Heart left ventricle (tissue), 16 donors: ENCODE data around the gene JAG1. TPM values are rescaled to one million over a fixed set of nuclear protein-coding genes. Genes with fewer than 3 reads are reported as not detected.

ENCODE experiments used
- ATAC-seq, 4 donors: fragments of 200-7000 bp; cut with Tn5 transposase; one replicate each; pipeline ENCODE4 v1.9.1; 2020 to 2022; ENCODE audit warnings: moderate library complexity in 4 of 4, mild to moderate bottlenecking in 3 of 4, moderate number of reproducible peaks in 1 of 4
- DNase-seq, 5 donors: peaks; one replicate each; pipeline ENCODE4 v3.0.0-alpha.2; 2020
- H3K27ac ChIP-seq, 12 donors: fragments of 200-600 bp; sonication (generic) in 4 of 12; one replicate each; pipeline versions ENCODE4 v1.5.0 to v1.8.0; 2016 to 2022; ENCODE audit warnings: mild to moderate bottlenecking in 2 of 12
- H3K27me3 ChIP-seq, 9 donors: fragments of 200-600 bp; sonication (generic) in 2 of 9; one replicate each; pipeline versions ENCODE4 v1.5.1 to v1.8.0; 2016 to 2022; ENCODE audit warnings: mild to moderate bottlenecking in 3 of 9
- H3K36me3 ChIP-seq, 9 donors: fragments of 200-600 bp; sonication (generic) in 2 of 9; one replicate each; pipeline versions ENCODE4 v1.5.0 to v1.8.0; 2018 to 2022; ENCODE audit warnings: mild to moderate bottlenecking in 2 of 9
- H3K4me1 ChIP-seq, 12 donors: fragments of 200-600 bp; sonication (generic) in 4 of 12; one replicate each; pipeline versions ENCODE4 v1.5.0 to v1.8.0; 2016 to 2022; ENCODE audit warnings: mild to moderate bottlenecking in 3 of 12
- H3K4me3 ChIP-seq, 12 donors: fragments of 200-600 bp; sonication (generic) in 4 of 12; one replicate each; pipeline versions ENCODE4 v1.5.0 to v1.8.0; 2017 to 2022; ENCODE audit warnings: mild to moderate bottlenecking in 9 of 12, moderate library complexity in 4 of 12
- H3K9me3 ChIP-seq, 12 donors: fragments of 200-600 bp; sonication (generic) in 4 of 12; one replicate each; pipeline versions ENCODE4 v1.5.0 to v1.8.0; 2016 to 2022; ENCODE audit warnings: mild to moderate bottlenecking in 1 of 12
- CTCF ChIP-seq, 12 donors: fragments of 200-600 bp; sonication (generic) in 4 of 12; IDR thresholded peaks; one replicate each; pipeline versions ENCODE4 v1.5.0 to v1.8.0; 2018 to 2022; ENCODE audit warnings: antibody characterized with exemption in 12 of 12, mild to moderate bottlenecking in 5 of 12
- POLR2A ChIP-seq, 2 donors: fragments of 450-650 bp; IDR thresholded peaks; one replicate each; pipeline ENCODE4 v1.6.1; 2017; ENCODE audit warnings: antibody characterized with exemption in 2 of 2, mild to moderate bottlenecking in 2 of 2, moderate library complexity in 2 of 2
- WGBS, 4 donors: extraction: QIAGEN DNeasy Blood & Tissue Kit in 2 of 4; methylation state at CpG; one replicate each; pipeline versions ENCODE4 v1.1.5 to v1.1.7; 2013 to 2018; 5-methylcytosine and 5-hydroxymethylcytosine counted together
- intact Hi-C, 10 donors: fragments of 100-400 bp; cut with DNase I; formaldehyde crosslinking; loops; one replicate each; pipeline versions ENCODE4 v1.11.1 to v1.14.2; 2022
- polyA plus RNA-seq, 2 donors: library from polyadenylated mRNA; stranded (reverse); fragments of 200-250 nt; gene quantifications; one replicate each; pipeline ENCODE4 v1.2.3, GENCODE V29; 2013
- total RNA-seq, 9 donors: library from RNA; depleted of rRNA in 2 of 9; stranded (reverse); fragments of >200 nt in 2 of 9; fragmentation: NEBNext Ultra II Directional in 3 of 9; extraction: Animal tissue kit (Norgen Biotek cat#: 25700) in 3 of 9; gene quantifications; one replicate each; pipeline versions ENCODE4 v1.1.0 to v1.2.4, GENCODE V29; 2016 to 2023
- donor health status: ischemic (EF 13 %, LVEDD 7.1; RV severe dilation, severe dysfunction).
- donor health status: healthy with polysubstance abuse.
- donor health status: DM: no; HTN: yes; CAD: no.
- donor health status: DM: no; HTN: no; CAD: no.
- donor health status: ischemic (EF 25% LVEDD 6.9; RV normal size, moderate dysfunction).
- donor health status: ischemic (EF 25% LVEDD 5.7; RV mildly dilated, moderate dysfunction).
- donor health status: healthy.
- donor health status: DM: yes; HTN: yes; CAD: no.
- donor health status: ischemic (EF 35%, LVEDD 5.7; RV mildly dilated, moderate dysfunction).
- donor health status: nonischemic (EF 11% LVEDD 7.7; RV severe dilation, severe dysfunction).
- donor health status: DM: yes; HTN: yes; CAD: no.
- donor health status: PGD.
- donor health status: ischemic (EF 29% LVEDD 5.4; RV normal size, mild dysfunction).
- donor health status: nonischemic (EF 23%, LVEDD 6.1; RV moderate dilation, normal function).

The JAG1 gene
- total and polyA plus RNA-seq, 11 donors: 12.5 to 42.6 (median 24.9) TPM

GRCh38 chr20:10667560-10668167 is 6.1 kb downstream of the JAG1 start:
- H3K4me1 ChIP-seq: peaks cover 10 to 75% (median 61%) of the 10 kb centered on the region in 12 donors
- TF ChIP-seq POLR2A (IDR thresholded peaks at IDR 0.05): no peak
- whole genome bisulfite sequencing, 4 donors: 61 to 88% (median 82%) methylated on average over 6 of the region's 6 CpGs
- intact Hi-C loops: loop anchor here in 4 of 10 donors (10.0 kb wide), 3 partner anchors 193 to 877 kb away; no protein-coding TSS in a partner anchor
- H3K4me3 ChIP-seq: peak overlapping the region in 9 of 12 donors; percentile 19 to 98 (median 88)
- H3K9me3 ChIP-seq: no peaks in the 10 kb centered on the region
- DNase-seq (no peak), ATAC-seq (no peak)
- H3K36me3 ChIP-seq: peaks cover 0 to 69% (median 39%) of the 10 kb centered on the region in 9 donors
- peak overlapping the region in 11 of 12 donors; percentile 20 to 78 (median 55) for H3K27ac ChIP-seq
- H3K27me3 ChIP-seq: no peaks in the 10 kb centered on the region

DNA sequence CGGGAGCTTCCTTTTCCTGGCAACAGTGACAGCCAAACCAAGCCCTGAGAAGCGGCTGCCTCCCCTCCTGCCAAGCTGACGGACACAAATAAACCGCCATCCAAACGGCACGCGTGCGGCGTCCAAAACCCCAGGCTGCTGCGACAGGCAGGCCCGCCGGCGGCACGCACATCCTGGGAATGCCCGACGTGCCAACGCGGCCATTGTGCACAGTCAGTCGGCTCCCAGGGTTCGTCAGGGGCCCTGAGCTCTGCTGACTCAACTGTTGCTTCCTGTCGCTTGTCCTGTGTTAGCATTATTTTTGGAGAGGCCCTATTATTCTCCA is 6.8 kb downstream of the JAG1 start:
- WGBS, 4 donors: 44 to 66% (median 60%) methylated on average over 8 to 21 of the region's 21 CpGs
- Histone ChIP-seq H3K27me3 (no peaks in the 10 kb centered on the region), H3K36me3 (peaks cover 0 to 70% (median 45%) of the 10 kb centered on the region in 9 donors), H3K4me1 (peaks cover 10 to 81% (median 60%) of the 10 kb centered on the region in 12 donors), H3K4me3 (peak overlapping the region in 9 of 12 donors; percentile 19 to 98 (median 34)), H3K9me3 (no peaks in the 10 kb centered on the region), H3K27ac (peak overlapping the region in 11 of 12 donors; percentile 20 to 78 (median 63))
- TF ChIP-seq CTCF (IDR thresholded peaks at IDR 0.05) (no peak), POLR2A (IDR thresholded peaks at IDR 0.05) (no peak)
- intact Hi-C loops: loop anchor here in 4 of 10 donors (10.0 kb wide), 3 partner anchors 192 to 878 kb away; no protein-coding TSS in a partner anchor
- DNase-seq (peak; percentile 52 to 75 (median 60)), ATAC-seq (peak in 2 of 4 donors; percentile 5 to 21)

DNA sequence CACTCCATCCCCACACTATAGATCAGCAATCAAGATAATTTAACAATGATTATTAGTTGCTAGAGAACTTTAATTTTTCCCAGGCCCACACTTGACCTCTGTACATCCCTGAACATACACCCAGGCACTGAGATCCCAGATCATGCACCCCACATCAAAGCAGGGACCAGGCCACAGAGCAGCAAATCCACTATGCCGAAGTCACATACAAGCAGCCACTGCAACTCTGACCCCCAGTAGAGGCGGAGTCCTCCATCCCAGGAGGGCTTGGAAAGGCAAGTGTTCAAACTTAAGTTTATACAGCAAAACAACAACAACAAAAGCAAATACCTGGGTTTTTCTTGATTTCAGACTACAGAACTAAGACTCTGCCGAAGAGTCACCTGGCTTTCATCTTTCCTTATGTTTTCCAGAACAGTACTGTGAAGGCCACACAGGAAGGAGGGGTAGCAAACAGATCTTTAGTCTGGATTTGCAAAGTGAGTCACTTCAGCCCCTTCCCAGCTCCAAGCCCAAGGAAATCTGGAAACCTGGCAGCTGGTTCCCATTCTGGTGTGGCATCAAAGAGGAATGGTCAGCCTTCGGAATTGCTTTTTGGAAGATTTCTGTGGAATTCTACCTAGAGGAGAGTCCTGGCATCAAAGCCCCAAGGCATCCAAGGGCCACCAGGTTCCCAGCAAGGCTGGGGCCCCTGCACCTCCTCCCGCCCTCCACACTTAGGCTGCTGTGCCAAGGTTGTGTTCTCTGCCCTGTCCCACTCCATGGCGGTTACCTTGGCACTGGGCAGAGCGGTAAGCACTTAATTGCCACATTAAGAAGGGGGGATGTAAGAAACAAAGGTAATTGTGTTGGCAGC is 7.3 kb downstream of the JAG1 start:
- DNase-seq (no peak), ATAC-seq (no peak)
- Histone ChIP-seq H3K4me3 (peak overlapping the region in 9 of 12 donors; percentile 19 to 98 (median 34)), H3K4me1 (peaks cover 10 to 87% (median 57%) of the 10 kb centered on the region in 12 donors), H3K36me3 (peaks cover 0 to 76% (median 51%) of the 10 kb centered on the region in 9 donors), H3K27ac (peak overlapping the region; percentile 8 to 78 (median 59)), H3K27me3 (no peaks in the 10 kb centered on the region), H3K9me3 (no peaks in the 10 kb centered on the region)
- intact Hi-C loops: loop anchor here in 4 of 10 donors (10.0 kb wide), 3 partner anchors 192 to 878 kb away; no protein-coding TSS in a partner anchor
- no peak for TF ChIP-seq POLR2A (IDR thresholded peaks at IDR 0.05)
- no peak for TF ChIP-seq CTCF (IDR thresholded peaks at IDR 0.05)
- WGBS, 4 donors: 58 to 70% (median 67%) methylated on average over 6 to 7 of the region's 7 CpGs

- Histone ChIP-seq H3K9me3 (no peaks in the 10 kb centered on the region), H3K27me3 (no peaks in the 10 kb centered on the region), H3K36me3 (peaks cover 0 to 82% (median 58%) of the 10 kb centered on the region in 9 donors), H3K4me1 (peaks cover 10 to 94% (median 61%) of the 10 kb centered on the region in 12 donors), H3K27ac (peak overlapping the region in 11 of 12 donors; percentile 8 to 78 (median 63)), H3K4me3 (peak overlapping the region in 7 of 12 donors; percentile 4 to 98 (median 94))
- ATAC-seq: peak in 2 of 4 donors; percentile 12 to 31
- TF ChIP-seq POLR2A (IDR thresholded peaks at IDR 0.05) (no peak), CTCF (IDR thresholded peaks at IDR 0.05) (no peak)
- 23 to 68% (median 48%) methylated on average over 6 of the region's 6 CpGs for WGBS, 4 donors
- intact Hi-C loops: loop anchor here in 4 of 10 donors (10.0 kb wide), 3 partner anchors 191 to 879 kb away; no protein-coding TSS in a partner anchor
- DNase-seq: no peak
Observed at GRCh38 chr20:10665791-10666190, 8.0 kb downstream of the JAG1 start.
